HG02678 (cell line): ENCODE data around the gene RTN1.

Experiments used
- ATAC-seq: cut with Tn5 transposase; IDR thresholded peaks from one replicate; pipeline ENCODE4 v1.9.1; 2021; ENCODE audit warnings: mild to moderate bottlenecking, moderate library complexity; ENCODE audit not compliant: unreplicated experiment

RTN1 gene

GRCh38 chr14:59634617-59635016, 236.0 kb downstream of the RTN1 start:
- no peak for ATAC-seq

GRCh38 chr14:59633486-59633885, 237.1 kb downstream of the RTN1 start:
- no peak for ATAC-seq

DNA sequence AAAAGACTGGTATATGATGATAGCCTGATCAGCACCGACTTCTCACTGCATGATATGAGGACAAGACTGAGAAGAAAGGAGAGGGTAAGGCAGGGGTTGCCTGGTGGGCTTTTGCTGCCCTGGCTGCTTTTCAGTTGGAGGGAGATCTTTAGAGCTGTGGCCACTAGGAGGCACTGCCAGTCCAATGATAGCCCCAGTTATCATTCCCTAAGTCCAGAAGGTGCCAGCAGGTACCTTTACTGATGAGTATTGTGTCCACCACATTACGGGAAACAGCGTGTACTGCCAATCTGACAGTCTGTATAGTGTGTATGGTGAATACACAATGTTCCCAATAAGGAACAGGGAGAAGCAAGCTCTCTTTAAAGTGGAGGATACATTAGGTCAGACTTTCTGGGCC, 238.2 kb downstream of the RTN1 start:
- ATAC-seq: no peak

GRCh38 chr14:59631237-59631636, 239.3 kb downstream of the RTN1 start:
- no peak for ATAC-seq

- no peak for ATAC-seq
Measured at GRCh38 chr14:59630288-59630963, 240.2 kb downstream of the RTN1 start.

DNA sequence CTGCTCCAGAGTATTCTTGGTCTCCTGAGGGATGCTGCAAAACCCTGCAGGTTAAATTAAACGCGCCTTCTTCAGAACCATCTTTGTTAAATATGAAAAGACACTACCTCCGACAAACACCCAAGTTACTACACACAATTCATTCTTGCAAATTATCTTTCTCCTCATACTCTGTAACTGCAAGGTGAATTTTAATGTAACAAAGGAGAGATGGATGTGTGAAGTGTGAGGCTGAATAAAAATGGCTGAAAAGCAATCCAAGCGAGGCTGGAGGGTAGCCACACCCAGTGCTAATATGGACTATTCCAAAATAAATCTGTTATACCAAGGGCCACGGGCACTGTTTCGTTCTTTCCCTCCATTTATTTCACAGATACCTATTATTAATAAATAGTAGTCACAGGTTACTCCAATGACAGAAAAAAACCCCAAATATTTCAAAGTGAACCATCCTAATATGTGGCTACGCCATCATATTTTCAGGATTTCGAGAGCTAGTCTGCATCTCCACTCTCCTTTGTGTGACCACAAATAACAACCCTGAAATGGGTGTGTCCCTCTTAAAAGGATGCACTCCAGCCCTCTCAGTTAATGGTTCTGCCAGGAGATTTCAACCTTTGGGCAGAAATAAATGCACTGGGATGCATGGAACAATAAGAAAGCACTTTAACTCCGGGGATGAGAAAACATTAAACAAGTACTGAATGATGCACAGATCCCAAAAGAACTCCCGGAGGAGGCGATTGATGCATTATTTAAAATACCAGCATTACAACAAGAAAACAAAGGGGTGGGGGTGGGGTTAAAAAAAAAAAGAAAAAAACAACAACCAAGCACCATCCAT, 240.9 kb downstream of the RTN1 start:
- ATAC-seq: no peak

DNA sequence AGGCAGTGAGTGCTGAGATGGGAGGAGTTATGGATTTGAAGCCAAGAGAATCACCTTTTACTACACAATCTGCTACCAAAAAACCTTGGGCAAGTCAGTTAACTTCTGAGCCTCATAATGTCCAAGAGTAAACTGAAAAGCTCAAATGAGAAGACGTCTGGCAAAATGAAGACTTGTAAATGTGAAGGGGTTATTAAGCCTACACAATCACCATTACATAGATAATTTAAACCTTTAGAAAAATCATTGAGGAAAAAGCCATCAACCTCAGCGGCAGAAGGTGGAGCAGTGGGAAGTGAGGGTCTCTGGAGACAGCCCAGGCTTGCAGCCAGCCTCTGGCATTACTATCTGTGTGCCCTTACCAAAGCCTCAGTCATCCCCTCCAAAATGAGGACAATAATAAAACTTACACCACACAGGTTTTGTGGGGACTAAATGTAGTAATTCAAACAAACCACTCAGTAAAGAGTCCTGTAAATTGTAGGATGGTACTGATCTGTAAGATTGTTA, 243.5 kb downstream of the RTN1 start:
- no peak for ATAC-seq

DNA sequence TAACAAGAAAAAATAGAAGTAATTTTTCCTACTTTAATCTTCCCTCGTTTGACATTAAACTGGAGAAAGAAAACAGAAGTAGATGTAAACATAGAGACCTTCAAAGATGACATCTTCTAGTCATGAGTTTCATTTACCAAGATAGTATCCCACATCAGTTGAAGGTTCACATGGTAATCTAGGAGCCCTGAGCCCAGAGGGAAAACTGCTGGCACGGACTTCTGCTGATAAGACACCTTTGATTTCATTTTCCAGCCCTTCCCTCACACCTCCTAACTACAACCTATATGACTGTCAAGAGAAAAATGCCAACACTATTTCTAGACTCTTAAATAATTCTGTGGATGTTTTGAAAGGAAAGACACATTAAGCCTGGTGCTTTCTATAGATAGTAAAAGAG, 247.9 kb downstream of the RTN1 start:
- no peak for ATAC-seq

DNA sequence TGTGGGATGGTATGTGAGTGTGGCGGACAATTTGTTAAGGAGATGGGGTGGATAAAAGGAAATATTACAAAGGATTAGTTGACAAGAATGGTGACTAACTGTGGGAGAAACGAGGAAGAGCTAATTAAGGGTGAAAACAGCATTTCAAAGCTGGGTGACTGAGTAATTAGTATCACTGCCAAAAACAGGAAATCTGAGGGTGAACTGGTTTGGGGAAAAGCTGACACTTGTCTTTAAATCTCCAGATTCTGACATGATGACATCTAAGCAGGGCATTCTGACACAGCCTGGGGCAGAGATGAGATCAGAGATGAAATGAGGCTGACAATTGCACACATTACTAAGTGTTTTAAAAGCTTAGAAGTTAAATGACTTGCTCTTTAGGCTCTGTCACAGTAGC, 251.5 kb downstream of the RTN1 start:
- ATAC-seq: no peak

DNA sequence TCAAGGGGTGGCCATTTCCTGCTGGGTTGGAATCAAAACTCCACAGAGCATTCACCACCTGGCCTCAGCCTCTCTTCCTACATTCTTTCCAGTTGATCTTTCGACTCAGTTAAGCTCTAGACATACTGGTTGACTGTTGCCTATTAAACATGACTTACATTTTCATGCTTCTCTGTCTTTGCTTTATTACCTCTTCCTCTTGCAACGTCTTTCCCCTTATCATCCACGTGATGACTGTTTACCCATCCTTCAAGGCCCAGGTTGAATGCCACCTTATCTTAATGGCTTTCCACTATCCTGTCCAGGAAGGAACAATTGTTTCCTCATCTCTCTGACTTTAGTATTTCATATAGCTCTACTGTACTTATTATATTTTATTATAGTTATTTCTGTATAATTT, 269.5 kb downstream of the RTN1 start:
- ATAC-seq: no peak

DNA sequence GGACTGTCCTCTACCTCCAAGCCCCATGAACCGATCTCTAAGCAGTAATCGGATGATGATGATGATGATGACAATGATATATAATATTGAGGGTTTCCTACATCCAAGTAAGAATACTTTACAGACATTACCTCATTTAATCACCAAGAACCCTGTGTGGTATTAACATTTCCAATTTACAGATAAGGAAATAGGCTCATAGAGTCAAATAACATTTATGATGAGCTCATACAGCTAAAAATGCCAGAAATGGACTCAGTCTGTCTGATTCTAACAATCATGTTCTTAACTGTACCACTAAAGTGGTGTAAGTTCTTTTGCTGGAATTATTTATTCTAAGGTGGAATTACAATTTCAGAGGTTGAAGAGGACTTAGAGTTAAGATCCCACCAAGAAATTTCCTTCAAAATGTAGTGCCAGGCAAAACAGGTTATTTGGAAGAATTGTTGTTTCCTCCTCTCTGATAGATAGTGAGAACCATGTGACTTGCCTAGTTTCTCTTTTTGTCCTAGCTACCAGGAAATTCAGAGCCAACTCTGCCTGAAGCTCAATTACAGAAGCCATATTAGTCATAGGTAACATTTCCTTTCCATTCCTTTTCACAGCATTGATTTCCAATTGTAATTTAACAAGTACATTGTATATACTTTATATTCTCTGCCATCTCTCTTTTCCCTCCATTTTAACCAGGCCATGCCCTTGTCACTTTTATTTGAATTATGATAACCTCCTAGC, 270.2 kb downstream of the RTN1 start:
- no peak for ATAC-seq

GRCh38 chr14:59595071-59595470, 275.5 kb downstream of the RTN1 start:
- ATAC-seq: no peak

- ATAC-seq: no peak
Measured at GRCh38 chr14:59591641-59592370, 278.8 kb downstream of the RTN1 start.

DNA sequence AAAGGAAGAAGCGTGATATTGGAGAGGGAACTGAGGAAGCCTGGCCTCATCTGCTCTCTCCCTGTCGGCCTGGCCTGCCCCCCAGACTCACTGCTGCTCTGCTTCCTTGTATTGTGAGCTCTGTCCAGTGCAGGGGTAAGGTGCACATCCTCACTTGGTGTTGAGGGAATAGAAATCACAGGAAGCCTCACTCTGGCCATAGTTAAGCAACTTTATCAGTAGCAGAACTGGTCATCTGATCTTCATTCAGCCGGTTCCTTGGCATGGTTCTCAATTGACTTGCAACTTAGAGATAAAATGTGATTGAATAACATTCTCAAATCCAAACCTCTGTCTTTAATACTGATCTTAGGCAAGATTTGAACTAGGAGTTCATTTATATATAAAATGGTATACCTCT, 282.5 kb downstream of the RTN1 start:
- ATAC-seq: no peak

DNA sequence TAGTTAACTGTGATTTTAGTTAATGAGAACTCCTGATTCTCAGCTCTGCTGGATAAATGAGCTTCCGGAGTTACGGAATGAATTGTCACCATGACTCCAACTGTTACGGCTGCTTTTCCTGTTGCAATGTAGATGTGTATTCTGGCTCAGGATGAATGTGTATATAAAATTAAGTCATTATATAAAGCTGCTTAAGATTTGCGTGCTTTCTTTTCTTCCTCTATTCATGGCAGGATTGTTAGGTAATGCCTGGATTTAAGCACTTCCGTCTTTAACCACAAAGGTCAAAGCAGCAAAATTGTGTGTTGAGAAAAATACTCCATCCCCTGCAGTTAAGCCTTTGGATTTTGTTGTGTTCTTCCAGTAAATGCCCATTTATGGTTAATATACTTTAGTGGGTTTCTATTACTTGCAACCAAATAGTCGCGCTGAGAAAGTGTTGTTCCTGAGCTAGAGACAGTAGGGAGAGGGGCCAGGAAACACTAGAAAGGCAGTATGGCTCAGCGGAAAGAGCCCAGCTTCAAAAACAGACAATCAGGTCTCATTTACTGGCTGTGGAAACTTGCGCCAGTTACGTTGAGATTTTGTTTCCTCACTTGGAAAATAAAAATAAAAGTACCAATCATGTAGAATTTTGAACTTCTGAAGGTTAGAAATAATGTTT, 284.6 kb downstream of the RTN1 start:
- ATAC-seq: peak; percentile 56

DNA sequence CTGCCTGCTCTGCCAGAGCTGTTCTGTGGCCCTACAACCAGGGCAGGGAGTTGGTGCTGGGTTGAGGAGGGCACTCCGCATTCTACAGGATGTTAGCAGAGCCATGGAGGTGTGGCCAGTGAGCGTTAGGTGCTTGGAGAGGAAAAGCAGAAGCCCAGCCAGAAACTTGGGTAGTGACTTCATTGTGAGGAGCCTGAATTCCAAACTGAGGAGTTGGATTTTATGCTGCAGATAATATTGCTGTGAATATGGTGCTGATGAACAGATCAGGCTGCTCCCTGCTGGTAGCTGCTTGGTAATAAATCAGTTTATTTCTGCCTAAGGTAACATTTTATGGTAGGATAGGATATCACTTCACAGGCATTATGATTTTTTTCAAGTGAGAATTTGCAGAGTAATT, 286.8 kb downstream of the RTN1 start:
- ATAC-seq: no peak

GRCh38 chr14:59582845-59583509, 287.6 kb downstream of the RTN1 start:
- no peak for ATAC-seq

DNA sequence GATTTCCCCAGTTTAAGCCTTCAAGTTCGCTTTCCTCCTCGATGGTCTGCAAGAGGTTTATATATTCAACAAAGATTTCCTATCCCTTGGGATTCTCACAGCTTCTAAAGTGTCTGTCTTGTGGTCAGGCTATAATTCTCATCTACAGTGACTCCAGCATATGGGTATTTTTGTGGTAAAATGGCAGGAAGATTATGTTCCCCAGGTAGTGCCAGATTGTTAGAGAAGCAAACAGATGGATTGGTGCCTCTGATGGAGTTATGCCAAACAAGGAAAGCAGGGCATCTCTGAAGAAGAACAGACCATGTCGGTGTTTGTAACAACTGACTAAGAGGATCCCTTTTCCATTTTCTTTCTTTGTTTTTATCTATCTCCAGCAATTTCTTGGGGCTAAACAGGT, 288.4 kb downstream of the RTN1 start:
- ATAC-seq: no peak

GRCh38 chr14:59580911-59581310, 289.7 kb downstream of the RTN1 start:
- ATAC-seq: no peak
